GM23338 (cell line): ENCODE results near the gene C11orf65. TPM values are rescaled to one million over a fixed set of nuclear protein-coding genes. Genes with fewer than 3 reads are reported as not detected.

Experiments used
- ATAC-seq: fragments of 200-7000 bp; cut with Tn5 transposase; 3 replicates; pipeline ENCODE4 v1.9.1; 2020
- DNase-seq: peaks from one replicate; pipeline ENCODE4 v3.0.0-alpha.2; 2015; ENCODE audit warnings: low spot score
- H2AFZ ChIP-seq: fragments of 200-600 bp; sonication (generic); 2 replicates; pipeline ENCODE4 v1.8.0; 2016; ENCODE audit warnings: antibody characterized with exemption, mild to moderate bottlenecking, moderate library complexity
- H3F3A ChIP-seq: fragments of 200-600 bp; sonication (generic); replicated peaks from 2 replicates; pipeline ENCODE4 v1.8.0; 2017; ENCODE audit warnings: antibody characterized with exemption, mixed run types, low read depth
- H3K27ac ChIP-seq: fragments of 200-600 bp; sonication (generic); 2 replicates; pipeline ENCODE4 v1.6.1; 2016; ENCODE audit warnings: low read depth
- H3K27me3 ChIP-seq: fragments of 200-600 bp; sonication (generic); 2 replicates; pipeline ENCODE4 v1.8.0; 2016; ENCODE audit warnings: mild to moderate bottlenecking, mixed run types, moderate library complexity; ENCODE audit not compliant: insufficient read depth
- H3K36me3 ChIP-seq: fragments of 200-600 bp; sonication (generic); 2 replicates; pipeline ENCODE4 v1.8.0; 2016; ENCODE audit warnings: mild to moderate bottlenecking; ENCODE audit not compliant: insufficient read depth
- H3K4me1 ChIP-seq: fragments of 200-600 bp; sonication (generic); 2 replicates; pipeline ENCODE4 v1.8.0; 2016; ENCODE audit warnings: mild to moderate bottlenecking, moderate library complexity; ENCODE audit not compliant: insufficient read depth
- H3K4me2 ChIP-seq: fragments of 200-600 bp; sonication (generic); 2 replicates; pipeline ENCODE4 v1.7.1; 2017; ENCODE audit warnings: mixed run types
- H3K4me3 ChIP-seq: fragments of 200-600 bp; sonication (generic); 2 replicates; pipeline ENCODE4 v1.6.1; 2016; ENCODE audit warnings: mixed run types
- H3K79me2 ChIP-seq: fragments of 200-600 bp; sonication (generic); replicated peaks from 2 replicates; pipeline ENCODE4 v1.8.0; 2017; ENCODE audit warnings: mild to moderate bottlenecking; ENCODE audit not compliant: insufficient read depth
- H3K9me2 ChIP-seq: fragments of 200-600 bp; sonication (generic); 2 replicates; pipeline ENCODE4 v1.8.0; 2017; ENCODE audit not compliant: insufficient read depth
- H4K20me1 ChIP-seq: fragments of 200-600 bp; sonication (generic); replicated peaks from 2 replicates; pipeline ENCODE4 v1.8.0; 2017; ENCODE audit warnings: mild to moderate bottlenecking; ENCODE audit not compliant: insufficient read depth
- H3K27ac Mint-ChIP-seq: 2 replicates; pipeline ENCODE4 v1.8.0; 2020; ENCODE audit warnings: inconsistent platforms, mild to moderate bottlenecking, moderate library complexity, mixed read lengths
- H3K27me3 Mint-ChIP-seq: 3 replicates; pipeline ENCODE4 v1.8.0; 2022; ENCODE audit warnings: low read depth, mild to moderate bottlenecking, moderate library complexity, mixed read lengths, inconsistent platforms; ENCODE audit not compliant: insufficient read depth, poor library complexity
- H3K36me3 Mint-ChIP-seq: 3 replicates; pipeline ENCODE4 v1.8.0; 2021; ENCODE audit warnings: low read depth, mild to moderate bottlenecking, inconsistent platforms, moderate library complexity, mixed read lengths
- H3K4me1 Mint-ChIP-seq: 3 replicates; pipeline ENCODE4 v1.8.0; 2020; ENCODE audit warnings: mild to moderate bottlenecking, inconsistent platforms, mixed read lengths
- H3K4me3 Mint-ChIP-seq: 3 replicates; pipeline ENCODE4 v1.8.0; 2021; ENCODE audit warnings: moderate library complexity, mild to moderate bottlenecking, inconsistent platforms, mixed read lengths
- H3K9me3 Mint-ChIP-seq: 3 replicates; pipeline ENCODE4 v1.8.0; 2020; ENCODE audit warnings: moderate library complexity, mild to moderate bottlenecking, inconsistent platforms, mixed read lengths
- ZNF331 ChIP-seq: fragments of 250-450 bp; sonication (Bioruptor Pico); IDR thresholded peaks from 2 replicates; pipeline ENCODE4 v1.5.0; 2020; ENCODE audit warnings: low read depth, mild to moderate bottlenecking, moderate library complexity
- polyA plus RNA-seq: library from polyadenylated mRNA; unstranded; fragments of >200 nt; fragmentation: Nextera tagmentation; extraction: Ambion mirVana; gene quantifications from 2 replicates; pipeline ENCODE4 v1.2.1, GENCODE V29; 2016
- total RNA-seq: library from RNA; depleted of rRNA; stranded (reverse); fragments of >200 nt; shearing (Covaris generic); gene quantifications from 2 replicates; pipeline ENCODE4 v1.2.3, GENCODE V29; 2014; rRNA removed

C11orf65 gene
- total and polyA plus RNA-seq, 2 experiments from 2014 or later: 0.21 to 1.7 TPM

- ATAC-seq: no peak
- Histone ChIP-seq H3F3A (no peaks in the 10 kb centered on the region), H3K36me3 (peaks cover 45% of the 10 kb centered on the region), H3K4me1 (no peaks in the 10 kb centered on the region), H3K79me2 (no peaks in the 10 kb centered on the region), H3K4me2 (no peak overlapping the region), H3K27ac (no peak overlapping the region), H3K27me3 (no peaks in the 10 kb centered on the region), H2AFZ (no peak overlapping the region), H3K4me3 (no peak overlapping the region), H4K20me1 (no peaks in the 10 kb centered on the region), H3K9me2 (no peaks in the 10 kb centered on the region)
- Mint-ChIP-seq H3K4me3 (no peak overlapping the region), H3K9me3 (no peaks in the 10 kb centered on the region), H3K27ac (no peak overlapping the region), H3K27me3 (no peaks in the 10 kb centered on the region), H3K36me3 (peaks cover 42% of the 10 kb centered on the region), H3K4me1 (no peaks in the 10 kb centered on the region)
- no peak for DNase-seq
- no peak for TF ChIP-seq ZNF331 (CRISPR knock-in tag)
Measured at GRCh38 chr11:108333403-108333899, 133.9 kb downstream of the C11orf65 start.

Other genes starting within 250 kb of the C11orf65 start
- 23.5 and 25.1 TPM in 2 replicates for gene NPAT, start 244.9 kb downstream of the C11orf65 start, total RNA-seq
- gene NPAT, start 244.9 kb downstream of the C11orf65 start, polyA plus RNA-seq: 11.8 and 24.2 TPM in 2 replicates
- 44.2 and 59.3 TPM in 2 replicates for gene ATM, start 244.5 kb downstream of the C11orf65 start, total RNA-seq
- gene ATM, start 244.5 kb downstream of the C11orf65 start, polyA plus RNA-seq: 23.2 and 27.6 TPM in 2 replicates
- 12.2 and 14.1 TPM in 2 replicates for gene POGLUT3, start 30.9 kb upstream of the C11orf65 start, total RNA-seq
- 7.6 and 7.7 TPM in 2 replicates for gene POGLUT3, start 30.9 kb upstream of the C11orf65 start, polyA plus RNA-seq
- 8.4 and 12.6 TPM in 2 replicates for gene EXPH5, start 126.2 kb upstream of the C11orf65 start, total RNA-seq
- gene EXPH5, start 126.2 kb upstream of the C11orf65 start, polyA plus RNA-seq: 2.6 and 3.6 TPM in 2 replicates
- 32.4 and 35.1 TPM in 2 replicates for gene DDX10, start 197.5 kb upstream of the C11orf65 start, total RNA-seq
- 33.5 and 37.8 TPM in 2 replicates for gene DDX10, start 197.5 kb upstream of the C11orf65 start, polyA plus RNA-seq